ENCODE measurements around the gene TMEM40.
A peak's percentile ranks its signal among the peaks of the same experiment; 100 is the strongest.
"Not testable (repeated sequence)": the region's sequence is repeated elsewhere in the genome, so short reads cannot be mapped to it uniquely, and the experiment has no call there.

TMEM40 gene

GRCh38 chr3:12750223-12750622 lies 8.8 kb downstream of the TMEM40 start:
- DNase-seq = no peak

GRCh38 chr3:12748477-12748876 lies 10.6 kb downstream of the TMEM40 start:
- DNase-seq = no peak

- no peak for DNase-seq
Observed at GRCh38 chr3:12746419-12746818, 12.6 kb downstream of the TMEM40 start.

- DNase-seq = no peak
Observed at GRCh38 chr3:12744326-12744725, 14.7 kb downstream of the TMEM40 start.

GRCh38 chr3:12743583-12743982 lies 15.5 kb downstream of the TMEM40 start:
- no peak for DNase-seq

- DNase-seq = no peak
Observed at GRCh38 chr3:12742330-12743107, 16.5 kb downstream of the TMEM40 start.

- DNase-seq = no peak
Observed at GRCh38 chr3:12741209-12741608, 17.9 kb downstream of the TMEM40 start.

GRCh38 chr3:12737833-12738232 lies 21.2 kb downstream of the TMEM40 start:
- no peak for DNase-seq

GRCh38 chr3:12737319-12737718 lies 21.7 kb downstream of the TMEM40 start:
- DNase-seq = no peak

GRCh38 chr3:12734960-12735359 lies 24.1 kb downstream of the TMEM40 start:
- DNase-seq = no peak

- DNase-seq = no peak
Observed at GRCh38 chr3:12733566-12733965, 25.5 kb downstream of the TMEM40 start.

GRCh38 chr3:12730506-12731242 lies 28.4 kb downstream of the TMEM40 start:
- DNase-seq = no peak

GRCh38 chr3:12729051-12729651 lies 29.9 kb downstream of the TMEM40 start:
- DNase-seq = no peak

GRCh38 chr3:12727937-12728336 lies 31.1 kb downstream of the TMEM40 start:
- no peak for DNase-seq

GRCh38 chr3:12727481-12727880 lies 31.6 kb downstream of the TMEM40 start:
- DNase-seq = no peak

GRCh38 chr3:12725436-12725835 lies 33.6 kb downstream of the TMEM40 start:
- DNase-seq = no peak

GRCh38 chr3:12724794-12725193 lies 34.3 kb downstream of the TMEM40 start:
- DNase-seq = no peak

- not testable (repeated sequence) for DNase-seq
Observed at GRCh38 chr3:12723362-12723761, 35.7 kb downstream of the TMEM40 start.

GRCh38 chr3:12722226-12722625 lies 36.8 kb downstream of the TMEM40 start:
- DNase-seq = no peak

GRCh38 chr3:12719984-12720898 lies 38.8 kb downstream of the TMEM40 start:
- DNase-seq = peak; percentile 61

- no peak for DNase-seq
Observed at GRCh38 chr3:12719541-12719940, 39.5 kb downstream of the TMEM40 start.

- no peak for DNase-seq
Observed at GRCh38 chr3:12716605-12717151, 42.4 kb downstream of the TMEM40 start.

- no peak for DNase-seq
Observed at GRCh38 chr3:12714278-12714677, 44.8 kb downstream of the TMEM40 start.
